K562 (cell line): Measurements from ENCODE around the gene UNC79.

ENCODE experiments used
- ATF7 ChIP-seq: fragments of 450-650 bp; IDR thresholded peaks from 2 replicates; pipeline ENCODE4 v1.7.1; 2014; ENCODE audit warnings: mild to moderate bottlenecking, moderate library complexity
- CBX1 ChIP-seq: sonication (generic); IDR thresholded peaks from 2 replicates; pipeline ENCODE4 v1.6.1; 2016; ENCODE audit warnings: antibody characterized with exemption, low read depth, mild to moderate bottlenecking
- CTCF ChIP-seq, 3 experiments: IDR thresholded peaks in 2 of 3; conservative IDR thresholded peaks in 1 of 3; 2 replicates each; pipeline ENCODE4 v1.5.1; 2011 to 2012; ENCODE audit warnings: low read length in 3 of 3, mild to moderate bottlenecking in 3 of 3, control low read depth in 2 of 3, improper control_type of control experiment in 1 of 3, inconsistent platforms in 1 of 3, low read depth in 1 of 3, mixed read lengths in 1 of 3, moderate library complexity in 1 of 3; ENCODE audit not compliant: insufficient read depth in 2 of 3
- GATA2 ChIP-seq: sonication (generic); formaldehyde crosslinking; IDR thresholded peaks from 2 replicates; pipeline ENCODE4 v1.4.0; 2020; ENCODE audit warnings: mild to moderate bottlenecking, missing genetic modification reagents
- HCFC1 ChIP-seq: IDR thresholded peaks from 2 replicates; pipeline ENCODE4 v1.6.1; 2012; ENCODE audit warnings: low read depth, low read length, improper control_type of control experiment
- ZC3H11A ChIP-seq: IDR thresholded peaks from 2 replicates; pipeline ENCODE4 v1.6.1; 2012; ENCODE audit warnings: low read depth, low read length, improper control_type of control experiment
- ZNF395 ChIP-seq: fragments of 200-800 bp; sonication (Bioruptor generic); IDR thresholded peaks from 2 replicates; pipeline ENCODE4 v1.6.1; 2017; ENCODE audit warnings: missing genetic modification characterization, missing compliant biosample characterization
- TF ChIP-seq, protein P1 (sequence below): sonication (generic); formaldehyde crosslinking; IDR thresholded peaks from 2 replicates; pipeline ENCODE4 v1.8.1; 2022; ENCODE audit warnings: missing genetic modification reagents

DNA sequence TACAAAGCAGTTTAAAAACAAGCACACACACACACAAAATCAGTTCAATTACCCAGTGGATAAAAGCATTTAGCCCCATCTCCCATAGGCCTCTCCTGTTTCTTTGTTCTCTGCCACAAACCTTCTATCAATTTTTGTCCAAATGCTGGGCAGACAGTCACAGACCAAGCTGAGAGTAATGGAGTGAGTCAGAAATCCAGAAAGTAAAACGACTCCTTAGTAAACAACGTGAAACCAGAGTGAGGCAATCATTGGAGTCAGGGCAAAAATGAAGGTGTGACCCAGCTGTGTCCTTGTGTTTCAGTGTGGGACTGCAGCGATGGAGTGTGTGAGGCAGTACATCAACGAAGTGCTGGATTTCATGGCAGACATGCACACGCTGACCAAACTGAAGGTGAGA lies 255.5 kb downstream of the UNC79 start:
- TF ChIP-seq ZC3H11A (no peak), GATA2 (CRISPR knock-in tag) (no peak), ATF7 (no peak), HCFC1 (no peak), ZNF395 (no peak), CBX1 (no peak), CTCF (IDR thresholded peaks at IDR 0.05 in 2 of 3, conservative IDR thresholded peaks at IDR 0.05 in 1 of 3; ENCODE audit: insufficient read depth in 2 of 3, low read depth in 1 of 3, low read length in 3 of 3) (no peak)
- TF ChIP-seq, protein P1, sequence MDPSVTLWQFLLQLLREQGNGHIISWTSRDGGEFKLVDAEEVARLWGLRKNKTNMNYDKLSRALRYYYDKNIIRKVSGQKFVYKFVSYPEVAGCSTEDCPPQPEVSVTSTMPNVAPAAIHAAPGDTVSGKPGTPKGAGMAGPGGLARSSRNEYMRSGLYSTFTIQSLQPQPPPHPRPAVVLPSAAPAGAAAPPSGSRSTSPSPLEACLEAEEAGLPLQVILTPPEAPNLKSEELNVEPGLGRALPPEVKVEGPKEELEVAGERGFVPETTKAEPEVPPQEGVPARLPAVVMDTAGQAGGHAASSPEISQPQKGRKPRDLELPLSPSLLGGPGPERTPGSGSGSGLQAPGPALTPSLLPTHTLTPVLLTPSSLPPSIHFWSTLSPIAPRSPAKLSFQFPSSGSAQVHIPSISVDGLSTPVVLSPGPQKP (CRISPR knock-in tag) = no peak
